Measurements from ENCODE around the gene HABP4. TPM values are rescaled to one million over a fixed set of nuclear protein-coding genes. Genes with fewer than 3 reads are reported as not detected.
A peak's percentile ranks its signal among the peaks of the same experiment; 100 is the strongest.

HABP4 gene
- total and polyA plus RNA-seq, 10 of the 15 experiments (the other 5 are each of a cell fraction or from before 2014, with no cell fraction given), result 1.6 to 15.4 (median 11.6) TPM

- TF ChIP-seq RELB (IDR thresholded peaks at IDR 0.05; ENCODE audit: low read depth) (peak; percentile 51; the same call in 1 of the 2 replicates), SUPT20H (IDR thresholded peaks at IDR 0.05; ENCODE audit: borderline replicate concordance, control insufficient read depth, low read depth, low read length) (no peak), TCF12 (IDR thresholded peaks at IDR 0.05; ENCODE audit: low read depth, low read length) (no peak), ZNF207 (IDR thresholded peaks at IDR 0.05; ENCODE audit: borderline replicate concordance) (no peak), POLR2AphosphoS2 (IDR thresholded peaks at IDR 0.05; ENCODE audit: low read depth, low read length) (no peak), FOS (IDR thresholded peaks at IDR 0.05; ENCODE audit: borderline replicate concordance, extremely low read depth, insufficient read length) (no peak), WRNIP1 (IDR thresholded peaks at IDR 0.05; ENCODE audit: borderline replicate concordance, low read depth, low read length) (no peak), TBL1XR1 (IDR thresholded peaks at IDR 0.05; ENCODE audit: low read depth, low read length) (no peak), FOXM1 (IDR thresholded peaks at IDR 0.05; ENCODE audit: low read depth, low read length) (no peak), IKZF2 (IDR thresholded peaks at IDR 0.05) (peak; percentile 24 to 27; a peak in 1 of 4 replicates), ZNF622 (IDR thresholded peaks at IDR 0.05) (no peak), SPI1 (IDR thresholded peaks at IDR 0.05; ENCODE audit: borderline replicate concordance, insufficient read depth, low read depth, low read length) (no peak), NR2F1 (conservative IDR thresholded peaks at IDR 0.05) (no peak), JUND (IDR thresholded peaks at IDR 0.05; ENCODE audit: low read depth, low read length) (0 out of 2 replicates have a peak, but pooled peaks have one; percentile 27), POU2F2 (IDR thresholded peaks at IDR 0.05; ENCODE audit: borderline replicate concordance, low read depth, low read length) (no peak), EGR1 (IDR thresholded peaks at IDR 0.05; ENCODE audit: borderline replicate concordance in 1 of 2, low read depth in 2 of 2, low read length in 2 of 2) (no peak), CEBPZ (IDR thresholded peaks at IDR 0.05; ENCODE audit: low read depth, low read length) (no peak), RAD51 (IDR thresholded peaks at IDR 0.05) (peak; percentile 77), YBX1 (IDR thresholded peaks at IDR 0.05) (no peak), USF2 (IDR thresholded peaks at IDR 0.05; ENCODE audit: borderline replicate concordance, low read depth, low read length) (no peak), HDAC2 (IDR thresholded peaks at IDR 0.05) (no peak), NFXL1 (IDR thresholded peaks at IDR 0.05; ENCODE audit: borderline replicate concordance) (no peak)
- TF ChIP-seq, protein P1, sequence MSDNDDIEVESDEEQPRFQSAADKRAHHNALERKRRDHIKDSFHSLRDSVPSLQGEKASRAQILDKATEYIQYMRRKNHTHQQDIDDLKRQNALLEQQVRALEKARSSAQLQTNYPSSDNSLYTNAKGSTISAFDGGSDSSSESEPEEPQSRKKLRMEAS (IDR thresholded peaks at IDR 0.05; ENCODE audit: low read depth, low read length), result no peak
Observed at GRCh38 chr9:96412174-96412913, 37.6 kb upstream of the HABP4 start (continued).

Measured in GM12878 (cell line).